ENCODE data around the gene LINC01488.

The LINC01488 gene

GRCh38 chr11:69510471-69511357, 29.3 kb downstream of the LINC01488 start:
- DNase-seq (ENCODE audit: low read depth), result no peak

GRCh38 chr11:69511358-69512055, 30.0 kb downstream of the LINC01488 start:
- no peak for DNase-seq (ENCODE audit: low read depth)

GRCh38 chr11:69512136-69512535, 30.7 kb downstream of the LINC01488 start:
- DNase-seq (ENCODE audit: low read depth), result no peak

- DNase-seq (ENCODE audit: low read depth), result no peak
Measured at GRCh38 chr11:69512790-69513189, 31.3 kb downstream of the LINC01488 start.

GRCh38 chr11:69513196-69513595, 31.7 kb downstream of the LINC01488 start:
- DNase-seq (ENCODE audit: low read depth), result no peak

GRCh38 chr11:69513663-69514224, 32.3 kb downstream of the LINC01488 start:
- no peak for DNase-seq (ENCODE audit: low read depth)

- DNase-seq (ENCODE audit: low read depth), result no peak
Measured at GRCh38 chr11:69514771-69515170, 33.3 kb downstream of the LINC01488 start.

GRCh38 chr11:69515271-69516245, 34.1 kb downstream of the LINC01488 start:
- no peak for DNase-seq (ENCODE audit: low read depth)

- no peak for DNase-seq (ENCODE audit: low read depth)
Measured at GRCh38 chr11:69516526-69516925, 35.1 kb downstream of the LINC01488 start.

GRCh38 chr11:69518081-69518950, 36.9 kb downstream of the LINC01488 start:
- peak; percentile 86 for DNase-seq (ENCODE audit: low read depth)

- DNase-seq (ENCODE audit: low read depth), result no peak
Measured at GRCh38 chr11:69520186-69520916, 38.9 kb downstream of the LINC01488 start.

- no peak for DNase-seq (ENCODE audit: low read depth)
Measured at GRCh38 chr11:69521457-69521856, 40.0 kb downstream of the LINC01488 start.

GRCh38 chr11:69523453-69523852, 42.0 kb downstream of the LINC01488 start:
- no peak for DNase-seq (ENCODE audit: low read depth)

- no peak for DNase-seq (ENCODE audit: low read depth)
Measured at GRCh38 chr11:69524291-69524882, 42.9 kb downstream of the LINC01488 start.

- no peak for DNase-seq (ENCODE audit: low read depth)
Measured at GRCh38 chr11:69524991-69525411, 43.5 kb downstream of the LINC01488 start.

- DNase-seq (ENCODE audit: low read depth), result no peak
Measured at GRCh38 chr11:69525516-69526452, 44.3 kb downstream of the LINC01488 start.

- DNase-seq (ENCODE audit: low read depth), result no peak
Measured at GRCh38 chr11:69526453-69526810, 45.0 kb downstream of the LINC01488 start.

GRCh38 chr11:69529001-69529400, 47.5 kb downstream of the LINC01488 start:
- no peak for DNase-seq (ENCODE audit: low read depth)

Data from GM04503 (cell line).